HG03558 (cell line): ENCODE data around the gene PAFAH1B2.
"Not testable (repeated sequence)": the region's sequence is repeated elsewhere in the genome, so short reads cannot be mapped to it uniquely, and the experiment has no call there.

Experiments
- ATAC-seq: cut with Tn5 transposase; IDR thresholded peaks from one replicate; pipeline ENCODE4 v1.9.1; 2021; ENCODE audit warnings: moderate number of reproducible peaks; ENCODE audit not compliant: unreplicated experiment; ENCODE audit errors: extremely low read depth

Gene PAFAH1B2

GRCh38 chr11:117199916-117200812, 56.1 kb downstream of the PAFAH1B2 start:
- no peak for ATAC-seq

DNA sequence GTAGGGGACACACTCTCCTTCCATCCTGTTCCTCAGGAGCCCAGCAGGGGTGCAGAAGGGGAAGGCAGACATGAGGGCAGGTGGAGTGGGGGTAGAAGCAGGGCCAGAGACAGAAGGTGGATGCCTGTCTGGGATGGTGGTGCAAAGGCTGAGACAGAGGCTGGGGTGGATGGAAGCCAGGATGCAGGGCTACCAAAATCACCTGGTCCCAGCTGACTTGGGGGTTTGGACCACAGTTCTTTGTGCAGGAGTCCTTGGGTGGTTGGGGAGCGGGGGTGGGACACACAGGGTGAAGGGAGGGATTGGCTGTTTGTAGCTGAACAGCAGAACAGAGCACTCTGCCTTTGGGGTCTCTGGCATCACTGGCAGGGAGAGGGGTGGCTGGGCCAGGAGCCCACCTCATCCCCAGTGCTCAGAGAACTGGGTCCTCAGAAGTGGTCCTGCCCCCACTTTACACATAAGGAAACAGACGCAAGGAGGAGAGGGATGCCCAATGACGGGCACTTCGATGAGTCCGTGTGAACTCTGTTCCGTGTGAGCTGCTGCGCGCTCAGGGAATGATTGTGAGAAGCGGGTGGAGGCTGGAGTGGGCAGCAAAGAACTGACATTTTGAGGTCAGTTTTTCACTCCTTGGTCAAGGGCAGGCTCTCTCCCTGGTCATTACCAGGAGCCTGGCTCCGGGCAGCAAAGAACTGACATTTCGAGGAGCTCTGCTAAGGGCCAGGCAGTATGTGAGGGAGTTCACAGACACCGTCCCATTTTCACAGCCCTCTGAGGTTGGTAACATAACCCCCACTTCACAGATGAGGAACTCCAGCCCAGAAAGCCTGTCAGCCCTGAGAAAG, 56.9 kb downstream of the PAFAH1B2 start:
- ATAC-seq, result no peak

DNA sequence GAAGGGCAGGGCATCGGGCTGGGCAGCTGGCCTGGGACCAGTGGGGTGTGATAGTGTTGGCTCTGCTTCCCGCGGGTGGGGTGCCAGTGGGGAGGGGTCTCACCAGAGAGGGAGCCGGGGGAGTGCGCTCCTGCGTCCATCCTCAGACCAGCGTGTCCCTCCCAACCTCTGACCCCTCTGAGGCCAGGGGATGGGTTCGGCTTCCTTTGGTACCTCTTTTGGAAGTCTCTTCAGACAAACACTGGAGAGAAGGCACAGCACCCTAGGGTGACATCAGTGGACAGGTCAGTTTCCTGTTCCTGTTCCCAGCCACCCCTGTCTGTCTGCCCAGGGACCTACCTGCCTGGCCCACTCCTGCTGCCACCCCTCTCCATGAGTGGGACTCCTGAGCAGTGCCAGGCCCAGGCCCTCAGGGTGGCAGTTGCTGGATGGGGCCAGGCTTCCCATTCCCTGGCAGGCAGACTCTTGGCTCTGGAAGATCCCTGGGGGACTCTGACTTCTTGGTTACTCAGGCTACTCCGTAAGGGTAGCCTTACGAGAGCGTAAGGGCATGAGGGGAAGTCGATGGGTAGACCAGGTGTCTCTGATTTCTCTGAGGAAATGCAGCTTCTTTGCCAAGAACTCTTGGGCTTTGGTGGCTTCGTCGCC, 57.7 kb downstream of the PAFAH1B2 start:
- ATAC-seq, result no peak

DNA sequence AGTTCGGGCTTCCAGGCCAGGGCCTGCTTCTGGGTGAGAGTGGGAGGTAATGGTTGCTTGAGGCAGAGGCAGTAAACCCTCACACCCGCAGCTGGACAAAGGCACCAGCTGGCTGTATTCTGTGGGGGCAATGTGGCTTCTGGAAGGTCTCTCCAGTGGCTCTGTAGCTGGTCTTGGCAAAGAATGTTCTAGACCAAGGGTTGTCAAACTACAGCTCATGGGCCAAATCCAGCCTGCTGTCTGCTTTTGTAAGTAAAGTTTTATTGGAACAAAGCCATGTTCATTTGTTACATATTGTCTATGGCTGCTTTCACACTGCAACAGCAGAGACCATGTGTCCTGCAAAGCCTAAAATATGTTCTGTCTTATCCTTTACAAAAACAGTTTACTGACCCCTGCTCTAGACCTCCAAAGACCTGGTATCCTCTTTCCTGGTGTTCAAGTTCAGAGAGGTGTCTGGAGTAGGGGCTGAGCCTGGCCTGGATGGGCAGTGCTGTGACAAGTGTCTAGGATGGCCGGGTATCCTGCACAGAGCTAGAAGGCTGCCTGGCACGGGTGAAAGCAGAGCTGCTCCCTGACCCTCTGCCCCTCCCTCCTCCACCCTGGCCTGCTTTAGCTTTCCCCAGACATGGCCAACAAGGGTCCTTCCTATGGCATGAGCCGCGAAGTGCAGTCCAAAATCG, 58.4 kb downstream of the PAFAH1B2 start:
- ATAC-seq, result no peak

- ATAC-seq, result no peak
Observed at GRCh38 chr11:117203069-117203407, 59.0 kb downstream of the PAFAH1B2 start.

DNA sequence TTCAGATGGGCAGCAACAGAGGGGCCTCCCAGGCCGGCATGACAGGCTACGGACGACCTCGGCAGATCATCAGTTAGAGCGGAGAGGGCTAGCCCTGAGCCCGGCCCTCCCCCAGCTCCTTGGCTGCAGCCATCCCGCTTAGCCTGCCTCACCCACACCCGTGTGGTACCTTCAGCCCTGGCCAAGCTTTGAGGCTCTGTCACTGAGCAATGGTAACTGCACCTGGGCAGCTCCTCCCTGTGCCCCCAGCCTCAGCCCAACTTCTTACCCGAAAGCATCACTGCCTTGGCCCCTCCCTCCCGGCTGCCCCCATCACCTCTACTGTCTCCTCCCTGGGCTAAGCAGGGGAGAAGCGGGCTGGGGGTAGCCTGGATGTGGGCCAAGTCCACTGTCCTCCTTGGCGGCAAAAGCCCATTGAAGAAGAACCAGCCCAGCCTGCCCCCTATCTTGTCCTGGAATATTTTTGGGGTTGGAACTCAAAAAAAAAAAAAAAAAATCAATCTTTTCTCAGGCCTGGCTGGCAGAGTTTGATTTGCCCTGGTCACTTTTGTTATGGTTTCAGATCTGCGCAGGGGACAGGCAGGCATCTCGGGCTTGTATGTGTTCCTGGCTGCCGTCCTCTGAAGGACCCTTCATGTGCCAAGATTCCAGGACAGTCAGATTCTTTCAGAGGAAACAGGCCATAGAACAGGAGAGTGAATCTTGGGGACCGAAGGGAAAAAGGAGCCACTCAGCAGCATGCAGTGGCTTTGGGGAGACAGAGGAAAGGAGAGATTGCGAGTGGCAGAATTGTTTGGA, 60.4 kb downstream of the PAFAH1B2 start:
- ATAC-seq, result no peak

GRCh38 chr11:117205211-117205818, 61.2 kb downstream of the PAFAH1B2 start:
- ATAC-seq, result no peak

- ATAC-seq, result not testable (repeated sequence)
Observed at GRCh38 chr11:117206111-117206510, 62.0 kb downstream of the PAFAH1B2 start.

GRCh38 chr11:117206859-117207258, 62.8 kb downstream of the PAFAH1B2 start:
- not testable (repeated sequence) for ATAC-seq

- ATAC-seq, result not testable (repeated sequence)
Observed at GRCh38 chr11:117207481-117207880, 63.4 kb downstream of the PAFAH1B2 start.

DNA sequence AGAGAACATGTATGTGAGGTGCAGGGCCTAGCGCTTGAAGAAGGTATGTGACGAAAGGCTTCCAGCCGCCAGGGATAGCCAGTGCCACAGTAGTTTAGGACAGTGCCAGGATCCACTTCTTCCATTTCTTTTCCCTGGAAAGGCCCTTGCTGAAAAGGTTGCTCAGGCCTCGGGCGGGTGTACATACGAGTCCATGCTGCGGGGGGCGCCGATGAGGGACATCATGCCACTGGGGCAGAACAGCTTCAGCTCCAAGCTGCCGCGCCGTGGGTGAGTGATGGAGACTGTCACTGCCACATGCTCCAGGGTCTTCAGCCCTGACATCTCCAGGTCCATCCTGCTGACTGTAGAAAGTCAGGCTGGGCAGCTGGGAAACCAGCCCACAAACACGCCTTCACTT, 64.6 kb downstream of the PAFAH1B2 start:
- ATAC-seq, result not testable (repeated sequence)

DNA sequence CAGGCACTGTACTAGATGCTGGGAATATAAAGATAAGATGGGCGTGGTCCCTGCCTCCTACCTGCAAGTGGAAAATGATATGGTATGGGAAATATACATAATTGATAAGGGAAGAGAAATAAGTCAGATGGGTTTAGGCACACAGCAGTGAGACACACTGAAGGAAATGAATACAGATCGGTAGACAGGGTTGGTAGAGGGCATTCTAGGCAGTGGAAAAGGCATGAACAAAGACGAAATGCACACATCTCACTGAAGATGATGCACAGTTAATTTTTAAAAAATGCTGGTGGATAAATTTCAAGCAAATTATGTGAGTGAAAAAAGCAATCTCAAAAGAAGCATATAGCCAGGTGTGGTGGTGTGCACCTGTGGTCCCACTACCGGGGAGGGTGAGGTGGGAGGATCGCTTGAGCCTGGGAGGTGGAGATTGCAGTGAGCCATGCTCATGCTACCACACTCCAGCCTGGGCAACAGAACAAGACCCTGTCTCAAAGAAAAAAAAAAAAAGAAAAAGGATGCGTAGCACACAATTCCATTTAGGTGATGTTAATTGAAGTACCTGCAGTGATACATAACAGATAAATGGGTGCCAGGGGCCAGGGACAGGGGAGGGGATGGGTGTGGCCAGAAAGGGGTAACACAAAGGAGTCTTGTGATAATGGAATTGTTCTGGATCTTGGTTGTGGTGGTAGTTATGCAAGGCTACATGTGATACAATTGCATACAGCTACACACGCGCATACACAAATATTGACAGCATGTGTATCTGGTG, 65.5 kb downstream of the PAFAH1B2 start:
- not testable (repeated sequence) for ATAC-seq

- no peak for ATAC-seq
Observed at GRCh38 chr11:117210620-117211019, 66.5 kb downstream of the PAFAH1B2 start.

DNA sequence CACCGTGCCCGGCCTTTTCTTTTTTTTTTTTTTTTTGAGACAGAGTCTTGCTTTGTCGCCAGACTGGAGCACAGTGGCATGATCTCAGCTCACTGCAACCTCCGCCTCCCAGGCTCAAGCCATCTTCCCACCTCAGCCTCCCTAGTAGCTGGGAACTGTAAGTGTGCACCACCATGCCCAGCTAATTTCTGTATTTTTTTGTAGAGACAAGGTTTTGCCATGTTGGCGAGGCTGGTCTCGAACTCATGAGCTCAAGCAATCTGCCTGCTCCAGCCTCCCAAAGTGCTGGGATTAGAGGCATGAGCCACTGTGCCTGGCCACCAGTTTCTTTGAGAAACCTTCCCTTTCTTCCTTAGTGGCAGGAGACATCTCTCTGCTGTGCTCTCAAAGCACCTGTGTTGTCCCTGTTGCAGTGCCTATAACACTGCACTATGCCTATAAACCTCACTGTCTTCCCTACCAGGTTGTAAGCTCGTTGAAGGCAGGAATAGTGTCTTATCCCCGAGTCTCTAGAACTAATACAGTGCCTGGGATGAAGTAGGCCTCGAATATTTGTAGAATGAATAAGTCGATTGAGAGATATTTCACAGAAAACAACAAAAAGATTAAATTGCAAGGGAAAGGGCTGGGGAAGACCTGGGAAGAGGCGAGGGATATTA, 68.7 kb downstream of the PAFAH1B2 start:
- ATAC-seq, result no peak

DNA sequence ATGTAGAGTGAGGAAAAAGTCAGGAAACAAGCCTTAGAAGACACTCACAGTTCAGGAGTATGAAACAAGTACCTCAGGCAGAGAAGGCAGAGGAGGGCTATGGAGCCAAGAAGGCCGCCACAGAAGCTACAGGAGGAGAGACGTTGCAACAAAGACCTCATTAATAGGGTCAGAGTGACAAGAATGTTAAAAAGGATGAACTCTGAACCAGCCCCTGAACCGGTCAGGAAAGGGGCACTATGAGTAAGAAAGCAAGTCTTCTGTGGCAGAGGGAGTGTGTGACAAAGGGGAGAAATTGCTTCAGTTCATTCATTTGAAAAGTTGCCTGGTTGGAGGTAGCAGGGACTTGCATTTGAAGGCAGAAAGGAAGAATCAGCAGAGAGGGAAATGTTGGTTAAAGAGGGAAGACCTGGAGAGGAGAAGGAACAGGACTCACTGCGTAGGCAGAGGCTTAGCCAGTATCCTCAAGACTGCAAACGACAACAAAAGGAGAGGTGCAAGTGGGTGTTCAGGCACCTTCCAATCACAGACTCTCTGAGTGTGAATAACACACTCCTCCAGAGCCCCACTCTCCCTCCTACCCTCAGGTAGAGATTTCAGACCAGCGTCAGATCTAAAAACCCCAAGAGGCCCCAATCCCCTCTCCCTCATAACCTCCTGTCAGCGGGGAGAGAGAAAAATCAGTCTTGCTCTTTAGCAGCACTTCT, 70.5 kb downstream of the PAFAH1B2 start:
- ATAC-seq, result no peak

GRCh38 chr11:117217141-117218084, 73.3 kb downstream of the PAFAH1B2 start:
- no peak for ATAC-seq
